ENCODE measurements around the gene IFNAR1. TPM values are rescaled to one million over a fixed set of nuclear protein-coding genes. Genes with fewer than 3 reads are reported as not detected.

The IFNAR1 gene
- total and polyA plus RNA-seq, 2 donors (not counting 3 experiments of a cell fraction or from before 2014, with no cell fraction given): 16.2 to 47.8 TPM

- dilution Hi-C loops (cut with MboI; ENCODE audit: extremely low pct_ligation_motif_present, low sequenced_read_pairs): no loop called here
- no peak overlapping the region for H3K4me2 ChIP-seq (ENCODE audit: insufficient read depth, low read length)
- FAIRE-seq (no peak), DNase-seq (ENCODE audit: low read depth, low spot score) (no peak)
- no peaks in the 10 kb centered on the region for H3K36me3 ChIP-seq (ENCODE audit: control insufficient read depth in 2 of 2, extremely low read depth in 1 of 2, insufficient read depth in 2 of 2, low read length in 2 of 2)
- TF ChIP-seq, protein P1, sequence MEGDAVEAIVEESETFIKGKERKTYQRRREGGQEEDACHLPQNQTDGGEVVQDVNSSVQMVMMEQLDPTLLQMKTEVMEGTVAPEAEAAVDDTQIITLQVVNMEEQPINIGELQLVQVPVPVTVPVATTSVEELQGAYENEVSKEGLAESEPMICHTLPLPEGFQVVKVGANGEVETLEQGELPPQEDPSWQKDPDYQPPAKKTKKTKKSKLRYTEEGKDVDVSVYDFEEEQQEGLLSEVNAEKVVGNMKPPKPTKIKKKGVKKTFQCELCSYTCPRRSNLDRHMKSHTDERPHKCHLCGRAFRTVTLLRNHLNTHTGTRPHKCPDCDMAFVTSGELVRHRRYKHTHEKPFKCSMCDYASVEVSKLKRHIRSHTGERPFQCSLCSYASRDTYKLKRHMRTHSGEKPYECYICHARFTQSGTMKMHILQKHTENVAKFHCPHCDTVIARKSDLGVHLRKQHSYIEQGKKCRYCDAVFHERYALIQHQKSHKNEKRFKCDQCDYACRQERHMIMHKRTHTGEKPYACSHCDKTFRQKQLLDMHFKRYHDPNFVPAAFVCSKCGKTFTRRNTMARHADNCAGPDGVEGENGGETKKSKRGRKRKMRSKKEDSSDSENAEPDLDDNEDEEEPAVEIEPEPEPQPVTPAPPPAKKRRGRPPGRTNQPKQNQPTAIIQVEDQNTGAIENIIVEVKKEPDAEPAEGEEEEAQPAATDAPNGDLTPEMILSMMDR (IDR thresholded peaks at IDR 0.05; ENCODE audit: extremely low read depth in 1 of 2, insufficient read depth in 1 of 2, low read depth in 1 of 2, low read length in 2 of 2): no peak
- TF ChIP-seq POLR2A (IDR thresholded peaks at IDR 0.05; ENCODE audit: low read depth, low read length) (no peak), FOS (IDR thresholded peaks at IDR 0.05; ENCODE audit: borderline replicate concordance, insufficient read depth, low read length) (no peak), POLR2AphosphoS5 (IDR thresholded peaks at IDR 0.05; ENCODE audit: insufficient read depth, low read depth, low read length) (no peak), JUN (IDR thresholded peaks at IDR 0.05; ENCODE audit: borderline replicate concordance, insufficient read depth, insufficient read length, low read depth) (no peak), GATA2 (IDR thresholded peaks at IDR 0.05; ENCODE audit: insufficient read depth, insufficient read length, low read depth, low read length) (no peak), EZH2 (IDR thresholded peaks at IDR 0.05; ENCODE audit: borderline replicate concordance, low read depth, low read length, severe bottlenecking) (no peak), MYC (IDR thresholded peaks at IDR 0.05; ENCODE audit: low read depth, low read length) (no peak)
- TF ChIP-seq, protein P2, sequence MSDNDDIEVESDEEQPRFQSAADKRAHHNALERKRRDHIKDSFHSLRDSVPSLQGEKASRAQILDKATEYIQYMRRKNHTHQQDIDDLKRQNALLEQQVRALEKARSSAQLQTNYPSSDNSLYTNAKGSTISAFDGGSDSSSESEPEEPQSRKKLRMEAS (IDR thresholded peaks at IDR 0.05; ENCODE audit: insufficient read depth, insufficient read length): no peak
- ChIA-PET POLR2A (no interaction called here), CTCF (interaction anchor here (1.3 kb wide), 1 partner anchor 12 kb away, joined by 3 read pairs; no protein-coding TSS in a partner anchor)
- H3K9me1 ChIP-seq (replicated peaks; ENCODE audit: control insufficient read depth, extremely low read depth, insufficient read depth, low read length): no peaks in the 10 kb centered on the region
- intact Hi-C loops (cut with micrococcal nuclease): no loop called here
- H3K9me3 ChIP-seq (replicated peaks; ENCODE audit: control insufficient read depth, insufficient read depth, low read length): no peaks in the 10 kb centered on the region
- no peak overlapping the region for H2AFZ ChIP-seq (ENCODE audit: low read depth, low read length)
- H3K4me1 ChIP-seq (ENCODE audit: control insufficient read depth, extremely low read depth, insufficient read depth, low read length): peaks cover 5% of the 10 kb centered on the region
- H3K4me3 ChIP-seq (replicated peaks in 1 of 3; ENCODE audit: insufficient read depth in 1 of 3, low read depth in 1 of 3, low read length in 3 of 3): no peak overlapping the region
- BruUV-seq (replicated peaks): no TSS peak
- H3K27me3 ChIP-seq (ENCODE audit: control insufficient read depth in 2 of 2, insufficient read depth in 2 of 2, low read length in 2 of 2): no peaks in the 10 kb centered on the region
- H3K79me2 ChIP-seq (ENCODE audit: control insufficient read depth, insufficient read depth, low read length): no peaks in the 10 kb centered on the region
- no peak overlapping the region for H3K9ac ChIP-seq (replicated peaks; ENCODE audit: extremely low read depth, insufficient read depth, low read length)
- H4K20me1 ChIP-seq (replicated peaks; ENCODE audit: control insufficient read depth, extremely low read depth, insufficient read depth, low read length): no peaks in the 10 kb centered on the region
- H3K27ac ChIP-seq (ENCODE audit: insufficient read depth, low read depth, low read length): no peak overlapping the region
Measured at GRCh38 chr21:33397717-33398116, 72.9 kb downstream of the IFNAR1 start.
